Upper lobe of left lung (tissue), 4 donors: Measurements from ENCODE around the gene PARVG.

Source experiments
- CTCF ChIP-seq, 6 experiments: fragments of 450-650 bp in 4 of 6; fragments of 200-600 bp in 2 of 6; sonication (generic) in 2 of 6; IDR thresholded peaks; one replicate each; pipeline ENCODE4 v1.5.1; 2016 to 2019; ENCODE audit warnings: antibody characterized with exemption in 6 of 6
- EP300 ChIP-seq, 4 donors: sonication (generic); formaldehyde crosslinking; IDR thresholded peaks; one replicate each; pipeline ENCODE4 v1.5.1; 2017; ENCODE audit warnings: antibody characterized with exemption in 4 of 4, control low read depth in 2 of 4
- POLR2A ChIP-seq, 4 donors: fragments of 450-650 bp; IDR thresholded peaks; one replicate each; pipeline ENCODE4 v1.5.1; 2016 to 2017; ENCODE audit warnings: antibody characterized with exemption in 4 of 4, mild to moderate bottlenecking in 2 of 4

DNA sequence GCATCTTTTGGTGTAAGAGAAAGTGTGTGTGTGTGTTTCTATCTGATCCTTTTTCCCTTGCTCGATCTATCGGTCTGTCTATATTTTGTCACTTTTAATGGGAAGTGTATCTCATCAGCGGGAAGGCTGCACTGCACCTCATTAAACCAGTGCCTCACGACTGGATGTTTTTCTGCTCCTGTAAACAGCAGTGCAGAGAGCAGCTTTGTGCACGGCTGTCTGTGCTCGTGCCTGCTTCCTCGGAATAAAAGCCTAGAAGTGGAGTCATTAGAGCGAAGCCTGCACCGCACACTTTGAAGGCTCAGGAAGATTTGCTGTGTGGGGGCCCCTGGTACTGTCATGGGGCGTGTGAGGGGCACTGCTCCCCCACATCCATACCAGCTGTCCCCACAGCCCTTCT lies 27.0 kb upstream of the PARVG start:
- no peak for TF ChIP-seq CTCF (IDR thresholded peaks at IDR 0.05)
- TF ChIP-seq EP300 (IDR thresholded peaks at IDR 0.05), result no peak
- TF ChIP-seq POLR2A (IDR thresholded peaks at IDR 0.05), result no peak
